Measurements from ENCODE around the gene UIMC1. TPM values are rescaled to one million over a fixed set of nuclear protein-coding genes. Genes with fewer than 3 reads are reported as not detected.

UIMC1 gene
- total RNA-seq, 1 donor from 2014 or later, result 45.2 TPM

- Mint-ChIP-seq H3K9me3 (no peaks in the 10 kb centered on the region), H3K4me1 (no peaks in the 10 kb centered on the region), H3K4me3 (no peak overlapping the region), H3K36me3 (no peaks in the 10 kb centered on the region), H3K27me3 (ENCODE audit: low read depth) (peaks cover 6% of the 10 kb centered on the region), H3K27ac (no peak overlapping the region)
- DNase-seq (ENCODE audit: low spot score in 2 of 2, unreplicated experiment in 2 of 2), result no peak
- TF ChIP-seq CTCF (IDR thresholded peaks at IDR 0.05; ENCODE audit: unreplicated experiment), result no peak
These were observed 124.6 kb downstream of the UIMC1 start for GRCh38 chr5:176881816-176882566.

- no peak overlapping the region for H3K27ac Mint-ChIP-seq
- no peak overlapping the region for H3K4me3 Mint-ChIP-seq
- no peak for TF ChIP-seq CTCF (IDR thresholded peaks at IDR 0.05; ENCODE audit: unreplicated experiment)
- peaks cover 10% of the 10 kb centered on the region for H3K27me3 Mint-ChIP-seq (ENCODE audit: low read depth)
- H3K4me1 Mint-ChIP-seq, result no peaks in the 10 kb centered on the region
- no peak for DNase-seq (ENCODE audit: low spot score in 2 of 2, unreplicated experiment in 2 of 2)
- H3K36me3 Mint-ChIP-seq, result no peaks in the 10 kb centered on the region
- no peaks in the 10 kb centered on the region for H3K9me3 Mint-ChIP-seq
These were observed 125.4 kb downstream of the UIMC1 start for GRCh38 chr5:176881021-176881749.

GRCh38 chr5:176880366-176881020 lies 126.1 kb downstream of the UIMC1 start:
- H3K4me3 Mint-ChIP-seq, result no peak overlapping the region
- TF ChIP-seq CTCF (IDR thresholded peaks at IDR 0.05; ENCODE audit: unreplicated experiment), result no peak
- DNase-seq (ENCODE audit: low spot score in 2 of 2, unreplicated experiment in 2 of 2), result no peak
- no peaks in the 10 kb centered on the region for H3K36me3 Mint-ChIP-seq
- H3K27ac Mint-ChIP-seq, result no peak overlapping the region
- H3K27me3 Mint-ChIP-seq (ENCODE audit: low read depth), result peaks cover 14% of the 10 kb centered on the region
- H3K9me3 Mint-ChIP-seq, result no peaks in the 10 kb centered on the region
- H3K4me1 Mint-ChIP-seq, result no peaks in the 10 kb centered on the region

- no peaks in the 10 kb centered on the region for H3K4me1 Mint-ChIP-seq
- no peak overlapping the region for H3K4me3 Mint-ChIP-seq
- H3K27ac Mint-ChIP-seq, result no peak overlapping the region
- peaks cover 21% of the 10 kb centered on the region for H3K27me3 Mint-ChIP-seq (ENCODE audit: low read depth)
- TF ChIP-seq CTCF (IDR thresholded peaks at IDR 0.05; ENCODE audit: unreplicated experiment), result no peak
- no peaks in the 10 kb centered on the region for H3K36me3 Mint-ChIP-seq
- H3K9me3 Mint-ChIP-seq, result no peaks in the 10 kb centered on the region
- no peak for DNase-seq (ENCODE audit: low spot score in 2 of 2, unreplicated experiment in 2 of 2)
These were observed 126.8 kb downstream of the UIMC1 start for GRCh38 chr5:176879663-176880361.

GRCh38 chr5:176878906-176879662 lies 127.5 kb downstream of the UIMC1 start:
- no peak overlapping the region for H3K4me3 Mint-ChIP-seq
- no peaks in the 10 kb centered on the region for H3K36me3 Mint-ChIP-seq
- TF ChIP-seq CTCF (IDR thresholded peaks at IDR 0.05; ENCODE audit: unreplicated experiment), result no peak
- H3K4me1 Mint-ChIP-seq, result no peaks in the 10 kb centered on the region
- peaks cover 28% of the 10 kb centered on the region for H3K27me3 Mint-ChIP-seq (ENCODE audit: low read depth)
- no peak for DNase-seq (ENCODE audit: low spot score in 2 of 2, unreplicated experiment in 2 of 2)
- H3K9me3 Mint-ChIP-seq, result no peaks in the 10 kb centered on the region
- no peak overlapping the region for H3K27ac Mint-ChIP-seq
